MCF 10A (cell line): ENCODE data around the gene ZIC2. TPM values are rescaled to one million over a fixed set of nuclear protein-coding genes. Genes with fewer than 3 reads are reported as not detected.

Source experiments
- BruUV-seq: library from RNA; stranded (reverse); fragments of 400-500 nt; replicated peaks from 2 replicates; lab custom pipeline; 2021; lab: Mats Ljungman, UMichigan
- CTCF ChIA-PET: fragments of 300-600 bp; sonication (Branson Sonifier 250); formaldehyde crosslinking; extraction: SDS; loops from one replicate; lab custom pipeline; 2021; ENCODE audit warnings: antibody characterized with exemption, inconsistent platforms; lab: Yijun Ruan, JAX
- POLR2A ChIA-PET: fragments of 300-600, 350-650 bp; sonication (Branson Sonifier 250); formaldehyde crosslinking; extraction: SDS; loops from one replicate; lab custom pipeline; 2020; ENCODE audit warnings: antibody characterized with exemption, inconsistent platforms; lab: Yijun Ruan, JAX
- DNase-seq: peaks from one replicate; pipeline ENCODE4 v3.0.0-alpha.2; 2018; ENCODE audit not compliant: unreplicated experiment
- H3K27ac Mint-ChIP-seq: one replicate; pipeline ENCODE4 v1.8.0; 2022; ENCODE audit warnings: mild to moderate bottlenecking, low read depth, mixed read lengths; ENCODE audit not compliant: unreplicated experiment
- H3K27me3 Mint-ChIP-seq: one replicate; pipeline ENCODE4 v1.8.0; 2022; ENCODE audit warnings: mixed read lengths; ENCODE audit not compliant: insufficient read depth, unreplicated experiment
- H3K36me3 Mint-ChIP-seq: one replicate; pipeline ENCODE4 v1.8.0; 2022; ENCODE audit warnings: mild to moderate bottlenecking, moderate library complexity, mixed read lengths; ENCODE audit not compliant: insufficient read depth, unreplicated experiment
- H3K4me1 Mint-ChIP-seq: one replicate; pipeline ENCODE4 v1.8.0; 2022; ENCODE audit warnings: mixed read lengths; ENCODE audit not compliant: insufficient read depth, unreplicated experiment
- H3K4me3 Mint-ChIP-seq: one replicate; pipeline ENCODE4 v1.8.0; 2022; ENCODE audit warnings: mild to moderate bottlenecking, moderate library complexity, mixed read lengths; ENCODE audit not compliant: unreplicated experiment
- H3K9me3 Mint-ChIP-seq: one replicate; pipeline ENCODE4 v1.8.0; 2022; ENCODE audit warnings: mixed read lengths; ENCODE audit not compliant: unreplicated experiment
- intact Hi-C: fragments of 100-400 bp; cut with micrococcal nuclease; formaldehyde crosslinking; loops from 2 replicates; pipeline ENCODE4 v1.14.1; 2022
- total RNA-seq: library from RNA; stranded (reverse); gene quantifications from 2 replicates; pipeline ENCODE4 v1.2.3, GENCODE V29; 2022
- TF ChIP-seq, protein P1 (sequence below): fragments of 200-600 bp; IDR thresholded peaks from one replicate; pipeline ENCODE4 v1.8.0; 2022; ENCODE audit warnings: antibody characterized with exemption, mild to moderate bottlenecking; ENCODE audit not compliant: unreplicated experiment

The ZIC2 gene
- total RNA-seq, 1 experiment from 2014 or later = 8.2 TPM

DNA sequence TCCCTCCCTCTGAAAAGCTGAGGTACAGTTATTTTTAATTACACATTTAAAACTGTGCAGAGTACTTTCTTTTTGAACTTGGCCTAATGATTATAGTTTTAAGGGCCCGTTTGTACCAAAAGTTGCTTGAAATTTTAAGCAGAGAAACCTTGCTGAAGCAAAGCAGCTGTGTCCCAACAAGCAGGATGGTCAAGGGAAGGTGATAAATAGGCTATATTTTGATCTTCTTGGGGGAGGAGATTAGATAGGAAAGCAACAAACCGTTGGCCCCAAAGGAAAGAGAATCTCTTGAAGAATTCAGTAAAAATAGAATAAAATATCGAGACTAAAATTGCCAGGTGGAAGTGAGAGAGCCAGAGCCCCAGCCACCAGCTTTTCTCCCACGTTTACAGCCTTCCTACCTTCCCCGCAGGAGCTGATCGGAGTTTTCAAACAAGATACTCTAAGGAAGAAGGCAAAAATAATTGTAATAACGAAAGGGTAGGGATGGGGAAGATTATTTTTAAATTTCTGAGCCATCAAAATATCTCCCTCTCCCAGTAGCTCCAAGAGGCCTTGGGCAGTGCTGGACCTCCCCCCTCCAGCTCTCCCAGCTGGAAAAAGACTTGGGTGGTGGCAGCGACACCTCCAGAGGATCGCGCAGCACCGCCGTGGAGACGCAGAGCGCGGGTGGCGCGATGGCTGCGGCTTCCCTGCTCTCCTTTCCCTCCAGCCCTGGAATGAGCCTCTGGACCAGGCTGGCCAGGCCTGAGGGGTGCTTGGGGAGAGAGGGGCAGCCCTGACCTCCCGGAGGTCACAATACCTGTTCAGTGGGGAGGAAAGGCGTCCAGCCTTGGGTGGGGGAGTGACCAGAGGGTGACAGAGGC, 5.8 kb downstream of the ZIC2 start:
- Mint-ChIP-seq H3K4me1 (peaks cover 13% of the 10 kb centered on the region), H3K27ac (no peak overlapping the region), H3K27me3 (no peaks in the 10 kb centered on the region), H3K9me3 (no peaks in the 10 kb centered on the region), H3K36me3 (peaks cover 9% of the 10 kb centered on the region), H3K4me3 (no peak overlapping the region)
- TF ChIP-seq, protein P1, sequence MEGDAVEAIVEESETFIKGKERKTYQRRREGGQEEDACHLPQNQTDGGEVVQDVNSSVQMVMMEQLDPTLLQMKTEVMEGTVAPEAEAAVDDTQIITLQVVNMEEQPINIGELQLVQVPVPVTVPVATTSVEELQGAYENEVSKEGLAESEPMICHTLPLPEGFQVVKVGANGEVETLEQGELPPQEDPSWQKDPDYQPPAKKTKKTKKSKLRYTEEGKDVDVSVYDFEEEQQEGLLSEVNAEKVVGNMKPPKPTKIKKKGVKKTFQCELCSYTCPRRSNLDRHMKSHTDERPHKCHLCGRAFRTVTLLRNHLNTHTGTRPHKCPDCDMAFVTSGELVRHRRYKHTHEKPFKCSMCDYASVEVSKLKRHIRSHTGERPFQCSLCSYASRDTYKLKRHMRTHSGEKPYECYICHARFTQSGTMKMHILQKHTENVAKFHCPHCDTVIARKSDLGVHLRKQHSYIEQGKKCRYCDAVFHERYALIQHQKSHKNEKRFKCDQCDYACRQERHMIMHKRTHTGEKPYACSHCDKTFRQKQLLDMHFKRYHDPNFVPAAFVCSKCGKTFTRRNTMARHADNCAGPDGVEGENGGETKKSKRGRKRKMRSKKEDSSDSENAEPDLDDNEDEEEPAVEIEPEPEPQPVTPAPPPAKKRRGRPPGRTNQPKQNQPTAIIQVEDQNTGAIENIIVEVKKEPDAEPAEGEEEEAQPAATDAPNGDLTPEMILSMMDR = no peak
- ChIA-PET POLR2A (interaction anchor here (0.5 to 1.1 kb wide), 3 partner anchors 16 to 122 kb away, joined by 3 read pairs; no protein-coding TSS in a partner anchor), CTCF (interaction anchor here (1.2 kb wide), 1 partner anchor 71 kb away, joined by 6 read pairs; no protein-coding TSS in a partner anchor)
- DNase-seq = no peak
- no TSS peak for BruUV-seq
- intact Hi-C loops = no loop called here

DNA sequence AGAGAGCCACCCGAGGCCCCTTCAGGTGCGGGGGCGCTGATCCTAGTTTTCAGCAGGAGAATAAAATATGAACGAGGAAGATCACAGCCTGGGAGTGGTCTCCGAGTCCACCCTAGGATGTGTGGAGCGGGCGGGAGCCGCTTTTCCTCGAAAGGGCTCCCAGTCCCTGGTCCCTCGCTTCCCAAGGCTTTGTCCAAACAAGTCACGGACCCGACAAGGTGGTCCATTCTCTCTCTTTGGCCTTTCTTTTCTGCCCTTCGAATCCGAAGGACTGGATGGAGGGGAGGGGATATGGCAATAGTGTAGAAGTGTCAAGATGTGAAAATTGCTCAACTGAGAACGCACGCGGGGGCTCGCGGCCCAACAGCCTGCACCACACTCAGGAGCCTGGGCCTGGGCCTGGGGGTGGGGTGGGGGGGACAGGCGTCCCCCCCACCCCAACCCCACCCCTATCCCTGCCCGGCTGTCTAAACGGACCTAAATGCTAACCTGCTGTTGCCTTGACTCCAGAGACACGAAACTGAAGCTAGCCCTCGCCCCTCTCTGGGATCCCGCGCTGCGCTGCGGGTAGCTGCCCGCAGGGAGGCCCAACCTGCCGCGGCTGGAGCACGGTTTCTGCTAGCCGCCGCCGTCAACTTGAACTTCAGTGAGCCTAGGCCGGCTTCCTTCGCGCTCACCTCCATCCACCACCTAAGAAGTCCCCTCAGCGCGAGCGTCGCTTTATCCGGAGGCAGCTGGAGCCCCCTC, 7.1 kb downstream of the ZIC2 start:
- Mint-ChIP-seq H3K9me3 (no peaks in the 10 kb centered on the region), H3K27ac (no peak overlapping the region), H3K36me3 (peaks cover 9% of the 10 kb centered on the region), H3K4me1 (peaks cover 22% of the 10 kb centered on the region), H3K4me3 (no peak overlapping the region), H3K27me3 (peaks cover 5% of the 10 kb centered on the region)
- no TSS peak for BruUV-seq
- ChIA-PET POLR2A (no interaction called here), CTCF (no interaction called here)
- intact Hi-C loops = no loop called here
- DNase-seq = no peak
- TF ChIP-seq, protein P1 = no peak

DNA sequence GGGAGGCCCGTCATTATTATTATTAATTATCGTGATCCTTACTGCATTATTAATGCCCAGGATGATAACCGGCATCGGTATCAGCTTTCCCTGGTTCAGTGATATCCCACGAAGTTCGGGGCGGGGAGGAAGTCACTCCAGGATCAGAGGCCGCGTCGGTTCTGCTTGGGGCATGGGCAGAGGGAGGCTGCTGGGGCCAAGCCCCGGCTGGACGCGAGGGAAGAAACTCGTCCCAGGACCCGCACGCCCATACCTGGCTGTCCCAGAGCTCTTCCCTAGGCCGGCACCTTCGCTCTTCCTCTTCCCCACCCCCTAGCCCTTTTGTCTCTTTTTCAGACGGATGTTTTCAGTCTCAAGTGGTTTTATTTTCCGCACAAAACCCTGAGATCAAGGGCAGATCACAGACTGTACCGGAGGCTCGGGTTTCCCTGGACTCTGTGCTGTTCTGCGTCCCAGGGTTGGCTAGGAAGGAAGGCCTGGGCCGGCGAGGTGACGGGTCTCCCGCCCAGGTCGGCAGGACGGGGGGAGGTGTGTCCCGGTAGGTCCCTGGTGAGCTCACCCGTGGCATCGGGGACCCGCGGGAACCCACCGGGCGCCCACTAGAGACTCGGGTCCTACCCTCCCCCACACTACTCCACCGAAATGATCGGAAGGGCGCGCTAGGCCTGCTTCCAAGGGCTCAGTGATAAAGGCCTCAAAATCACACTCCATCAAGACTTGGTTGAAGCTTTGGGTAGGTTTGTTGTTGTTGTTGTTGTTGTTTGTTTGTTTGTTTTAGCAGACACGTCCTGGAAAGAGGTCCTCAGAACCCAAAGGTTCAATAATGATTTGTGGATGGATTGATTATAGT, 7.9 kb downstream of the ZIC2 start:
- H3K9me3 Mint-ChIP-seq = no peaks in the 10 kb centered on the region
- ChIA-PET CTCF (interaction anchor here (0.6 kb wide), 2 partner anchors 45 to 67 kb away, joined by 3 read pairs; no protein-coding TSS in a partner anchor), POLR2A (no interaction called here)
- TF ChIP-seq, protein P1 = no peak
- intact Hi-C loops = no loop called here
- no TSS peak for BruUV-seq
- no peak for DNase-seq
- peaks cover 13% of the 10 kb centered on the region for H3K27me3 Mint-ChIP-seq
- peaks cover 19% of the 10 kb centered on the region for H3K4me1 Mint-ChIP-seq
- no peak overlapping the region for H3K4me3 Mint-ChIP-seq
- no peak overlapping the region for H3K27ac Mint-ChIP-seq
- H3K36me3 Mint-ChIP-seq = peaks cover 9% of the 10 kb centered on the region
